GM23338 (cell line): ENCODE results near the gene ZHX3.

ENCODE experiments used
- CREB1 ChIP-seq: fragments of 250-450 bp; sonication (Bioruptor Pico); IDR thresholded peaks from 2 replicates; pipeline ENCODE4 v1.5.0; 2020; ENCODE audit warnings: low read depth, mild to moderate bottlenecking, moderate library complexity
- EZH2 ChIP-seq: fragments of 200-600 bp; sonication (generic); IDR thresholded peaks from one replicate; pipeline ENCODE4 v1.8.0; 2017; ENCODE audit warnings: antibody characterized with exemption, mild to moderate bottlenecking, low read depth; ENCODE audit not compliant: unreplicated experiment
- EZH2phosphoT487 ChIP-seq: fragments of 200-600 bp; sonication (generic); IDR thresholded peaks from one replicate; pipeline ENCODE4 v1.8.1; 2018; ENCODE audit warnings: antibody characterized with exemption; ENCODE audit not compliant: unreplicated experiment
- JUNB ChIP-seq: IDR thresholded peaks from one replicate; pipeline ENCODE4 v1.6.1; 2016; ENCODE audit warnings: antibody characterized with exemption; ENCODE audit not compliant: unreplicated experiment
- NANOG ChIP-seq: IDR thresholded peaks from 2 replicates; pipeline ENCODE4 v1.6.1; 2016; ENCODE audit warnings: antibody characterized with exemption, borderline replicate concordance
- POLR2AphosphoS5 ChIP-seq: IDR thresholded peaks from 2 replicates; pipeline ENCODE4 v1.6.1; 2016; ENCODE audit warnings: antibody characterized with exemption, low read depth
- STAT1 ChIP-seq: IDR thresholded peaks from one replicate; pipeline ENCODE4 v1.6.1; 2016; ENCODE audit warnings: antibody characterized with exemption; ENCODE audit not compliant: unreplicated experiment
- ZNF114 ChIP-seq: fragments of 250-450 bp; sonication (Bioruptor Pico); IDR thresholded peaks from 2 replicates; pipeline ENCODE4 v1.5.0; 2020; ENCODE audit warnings: mild to moderate bottlenecking, moderate library complexity
- ZNF331 ChIP-seq: fragments of 250-450 bp; sonication (Bioruptor Pico); IDR thresholded peaks from 2 replicates; pipeline ENCODE4 v1.5.0; 2020; ENCODE audit warnings: low read depth, mild to moderate bottlenecking, moderate library complexity
- TF ChIP-seq, protein P1 (sequence below), 2 experiments: fragments of 200-600 bp in 1 of 2; sonication (generic) in 1 of 2; conservative IDR thresholded peaks; 2 replicates each; pipeline versions ENCODE4 v1.5.1 to v1.6.1; 2016 to 2017; ENCODE audit warnings: antibody characterized with exemption in 2 of 2, low read depth in 2 of 2, mild to moderate bottlenecking in 2 of 2, moderate library complexity in 1 of 2
- TF ChIP-seq, protein P2 (sequence below): IDR thresholded peaks from one replicate; pipeline ENCODE4 v1.6.1; 2018; ENCODE audit warnings: antibody characterized with exemption; ENCODE audit not compliant: unreplicated experiment
- TF ChIP-seq, protein P3 (sequence below): IDR thresholded peaks from 2 replicates; pipeline ENCODE4 v1.6.1; 2016; ENCODE audit warnings: antibody characterized with exemption

DNA sequence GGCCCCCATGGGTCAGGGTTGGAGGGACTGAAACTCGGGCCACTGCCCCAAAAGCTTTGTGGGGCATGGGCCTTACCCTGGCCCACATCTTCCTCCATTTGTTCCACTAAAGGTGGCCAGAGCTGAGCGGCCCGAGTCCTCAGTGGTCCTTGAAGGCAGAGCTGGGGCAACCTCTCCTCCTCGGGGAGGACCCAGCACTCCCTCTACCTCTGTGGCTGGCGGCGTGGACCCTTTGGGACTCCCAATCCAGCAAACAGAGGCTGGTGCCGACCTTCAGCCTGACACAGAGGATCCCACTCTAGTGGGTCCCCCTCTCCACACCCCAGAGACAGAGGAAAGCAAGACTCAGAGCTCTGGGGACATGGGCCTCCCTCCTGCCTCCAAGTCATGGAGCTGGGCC, 32.4 kb upstream of the ZHX3 start:
- TF ChIP-seq, protein P1, sequence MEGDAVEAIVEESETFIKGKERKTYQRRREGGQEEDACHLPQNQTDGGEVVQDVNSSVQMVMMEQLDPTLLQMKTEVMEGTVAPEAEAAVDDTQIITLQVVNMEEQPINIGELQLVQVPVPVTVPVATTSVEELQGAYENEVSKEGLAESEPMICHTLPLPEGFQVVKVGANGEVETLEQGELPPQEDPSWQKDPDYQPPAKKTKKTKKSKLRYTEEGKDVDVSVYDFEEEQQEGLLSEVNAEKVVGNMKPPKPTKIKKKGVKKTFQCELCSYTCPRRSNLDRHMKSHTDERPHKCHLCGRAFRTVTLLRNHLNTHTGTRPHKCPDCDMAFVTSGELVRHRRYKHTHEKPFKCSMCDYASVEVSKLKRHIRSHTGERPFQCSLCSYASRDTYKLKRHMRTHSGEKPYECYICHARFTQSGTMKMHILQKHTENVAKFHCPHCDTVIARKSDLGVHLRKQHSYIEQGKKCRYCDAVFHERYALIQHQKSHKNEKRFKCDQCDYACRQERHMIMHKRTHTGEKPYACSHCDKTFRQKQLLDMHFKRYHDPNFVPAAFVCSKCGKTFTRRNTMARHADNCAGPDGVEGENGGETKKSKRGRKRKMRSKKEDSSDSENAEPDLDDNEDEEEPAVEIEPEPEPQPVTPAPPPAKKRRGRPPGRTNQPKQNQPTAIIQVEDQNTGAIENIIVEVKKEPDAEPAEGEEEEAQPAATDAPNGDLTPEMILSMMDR (conservative IDR thresholded peaks at IDR 0.05; ENCODE audit: low read depth in 2 of 2) = no peak
- TF ChIP-seq POLR2AphosphoS5 = no peak
- TF ChIP-seq JUNB = no peak
- TF ChIP-seq CREB1 (CRISPR knock-in tag) = no peak
- TF ChIP-seq, protein P2, sequence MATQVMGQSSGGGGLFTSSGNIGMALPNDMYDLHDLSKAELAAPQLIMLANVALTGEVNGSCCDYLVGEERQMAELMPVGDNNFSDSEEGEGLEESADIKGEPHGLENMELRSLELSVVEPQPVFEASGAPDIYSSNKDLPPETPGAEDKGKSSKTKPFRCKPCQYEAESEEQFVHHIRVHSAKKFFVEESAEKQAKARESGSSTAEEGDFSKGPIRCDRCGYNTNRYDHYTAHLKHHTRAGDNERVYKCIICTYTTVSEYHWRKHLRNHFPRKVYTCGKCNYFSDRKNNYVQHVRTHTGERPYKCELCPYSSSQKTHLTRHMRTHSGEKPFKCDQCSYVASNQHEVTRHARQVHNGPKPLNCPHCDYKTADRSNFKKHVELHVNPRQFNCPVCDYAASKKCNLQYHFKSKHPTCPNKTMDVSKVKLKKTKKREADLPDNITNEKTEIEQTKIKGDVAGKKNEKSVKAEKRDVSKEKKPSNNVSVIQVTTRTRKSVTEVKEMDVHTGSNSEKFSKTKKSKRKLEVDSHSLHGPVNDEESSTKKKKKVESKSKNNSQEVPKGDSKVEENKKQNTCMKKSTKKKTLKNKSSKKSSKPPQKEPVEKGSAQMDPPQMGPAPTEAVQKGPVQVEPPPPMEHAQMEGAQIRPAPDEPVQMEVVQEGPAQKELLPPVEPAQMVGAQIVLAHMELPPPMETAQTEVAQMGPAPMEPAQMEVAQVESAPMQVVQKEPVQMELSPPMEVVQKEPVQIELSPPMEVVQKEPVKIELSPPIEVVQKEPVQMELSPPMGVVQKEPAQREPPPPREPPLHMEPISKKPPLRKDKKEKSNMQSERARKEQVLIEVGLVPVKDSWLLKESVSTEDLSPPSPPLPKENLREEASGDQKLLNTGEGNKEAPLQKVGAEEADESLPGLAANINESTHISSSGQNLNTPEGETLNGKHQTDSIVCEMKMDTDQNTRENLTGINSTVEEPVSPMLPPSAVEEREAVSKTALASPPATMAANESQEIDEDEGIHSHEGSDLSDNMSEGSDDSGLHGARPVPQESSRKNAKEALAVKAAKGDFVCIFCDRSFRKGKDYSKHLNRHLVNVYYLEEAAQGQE = no peak
- no peak for TF ChIP-seq EZH2
- TF ChIP-seq EZH2phosphoT487 = no peak
- TF ChIP-seq, protein P3, sequence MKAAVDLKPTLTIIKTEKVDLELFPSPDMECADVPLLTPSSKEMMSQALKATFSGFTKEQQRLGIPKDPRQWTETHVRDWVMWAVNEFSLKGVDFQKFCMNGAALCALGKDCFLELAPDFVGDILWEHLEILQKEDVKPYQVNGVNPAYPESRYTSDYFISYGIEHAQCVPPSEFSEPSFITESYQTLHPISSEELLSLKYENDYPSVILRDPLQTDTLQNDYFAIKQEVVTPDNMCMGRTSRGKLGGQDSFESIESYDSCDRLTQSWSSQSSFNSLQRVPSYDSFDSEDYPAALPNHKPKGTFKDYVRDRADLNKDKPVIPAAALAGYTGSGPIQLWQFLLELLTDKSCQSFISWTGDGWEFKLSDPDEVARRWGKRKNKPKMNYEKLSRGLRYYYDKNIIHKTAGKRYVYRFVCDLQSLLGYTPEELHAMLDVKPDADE = no peak
- no peak for TF ChIP-seq ZNF114
- no peak for TF ChIP-seq NANOG
- no peak for TF ChIP-seq STAT1
- no peak for TF ChIP-seq ZNF331
